ENCODE measurements around the gene AP5Z1.

GRCh38 chr7:4797858-4798705, 22.7 kb downstream of the AP5Z1 start:
- TF ChIP-seq CTCF (IDR thresholded peaks at IDR 0.05; ENCODE audit: low read depth, low read length) (peak; percentile 54), EZH2phosphoT487 (IDR thresholded peaks at IDR 0.05; ENCODE audit: low read depth) (no peak)
